SK-N-SH treated with all-trans-retinoic acid at 6 μM for 48 hours (cell line): ENCODE measurements around the gene GRK4.

Source experiments
- ATAC-seq: fragments of 200-7000 bp; cut with Tn5 transposase; 3 replicates; pipeline ENCODE4 v1.9.1; 2020; ENCODE audit warnings: mild to moderate bottlenecking, moderate library complexity
- ARNTL ChIP-seq: fragments of 450-650 bp; formaldehyde crosslinking; IDR thresholded peaks from 2 replicates; pipeline ENCODE4 v1.5.0; 2020; ENCODE audit warnings: low read depth, mild to moderate bottlenecking, moderate library complexity, borderline replicate concordance
- CREB5 ChIP-seq: fragments of 250-450 bp; sonication (Bioruptor Pico); IDR thresholded peaks from 2 replicates; pipeline ENCODE4 v1.5.1; 2020; ENCODE audit warnings: low read depth, mild to moderate bottlenecking, moderate library complexity
- CSDC2 ChIP-seq: fragments of 250-450 bp; sonication (Bioruptor Pico); IDR thresholded peaks from 2 replicates; pipeline ENCODE4 v1.5.0; 2020; ENCODE audit warnings: mild to moderate bottlenecking, moderate library complexity
- CSRNP3 ChIP-seq: fragments of 250-450 bp; sonication (Bioruptor Pico); IDR thresholded peaks from 2 replicates; pipeline ENCODE4 v1.5.1; 2021; ENCODE audit warnings: mild to moderate bottlenecking, moderate library complexity
- ESRRG ChIP-seq: fragments of 250-450 bp; sonication (Bioruptor Pico); IDR thresholded peaks from 2 replicates; pipeline ENCODE4 v1.6.1; 2021; ENCODE audit warnings: mild to moderate bottlenecking
- GLIS3 ChIP-seq: fragments of 250-450 bp; sonication (Bioruptor Pico); IDR thresholded peaks from 2 replicates; pipeline ENCODE4 v1.5.0; 2020; ENCODE audit warnings: mild to moderate bottlenecking, moderate library complexity
- OSR1 ChIP-seq: fragments of 250-450 bp; sonication (Bioruptor Pico); IDR thresholded peaks from 2 replicates; pipeline ENCODE4 v1.8.0; 2022; ENCODE audit warnings: moderate library complexity, mild to moderate bottlenecking, inconsistent platforms
- PATZ1 ChIP-seq: fragments of 250-450 bp; sonication (Bioruptor Pico); IDR thresholded peaks from 2 replicates; pipeline ENCODE4 v1.8.0; 2020; ENCODE audit warnings: mild to moderate bottlenecking, moderate library complexity, borderline replicate concordance
- POU6F1 ChIP-seq: fragments of 250-450 bp; sonication (Bioruptor Pico); IDR thresholded peaks from 2 replicates; pipeline ENCODE4 v1.8.0; 2021; ENCODE audit warnings: low read depth, mild to moderate bottlenecking, moderate library complexity, borderline replicate concordance
- PPARA ChIP-seq: fragments of 250-450 bp; sonication (Bioruptor Pico); IDR thresholded peaks from 2 replicates; pipeline ENCODE4 v1.5.0; 2020; ENCODE audit warnings: mild to moderate bottlenecking, borderline replicate concordance
- RARB ChIP-seq: fragments of 250-450 bp; sonication (Bioruptor Pico); IDR thresholded peaks from 2 replicates; pipeline ENCODE4 v1.8.0; 2021; ENCODE audit warnings: mild to moderate bottlenecking, moderate library complexity
- SNAI2 ChIP-seq: fragments of 250-450 bp; sonication (Bioruptor Pico); IDR thresholded peaks from 2 replicates; pipeline ENCODE4 v1.5.0; 2020; ENCODE audit warnings: mild to moderate bottlenecking, moderate library complexity
- TOX ChIP-seq: fragments of 250-450 bp; sonication (Bioruptor Pico); IDR thresholded peaks from 2 replicates; pipeline ENCODE4 v1.8.0; 2021; ENCODE audit warnings: mild to moderate bottlenecking, moderate library complexity, borderline replicate concordance
- TSHZ2 ChIP-seq: fragments of 250-450 bp; sonication (Bioruptor Pico); IDR thresholded peaks from 2 replicates; pipeline ENCODE4 v1.5.0; 2020; ENCODE audit warnings: mild to moderate bottlenecking, moderate library complexity
- ZC3H10 ChIP-seq: fragments of 250-450 bp; sonication (Bioruptor Pico); IDR thresholded peaks from 2 replicates; pipeline ENCODE4 v1.5.1; 2021; ENCODE audit warnings: mild to moderate bottlenecking, moderate library complexity
- ZFP30 ChIP-seq: fragments of 450-650 bp; formaldehyde crosslinking; IDR thresholded peaks from 2 replicates; pipeline ENCODE4 v1.5.0; 2022; ENCODE audit warnings: mild to moderate bottlenecking, moderate library complexity
- ZNF8 ChIP-seq: fragments of 450-650 bp; formaldehyde crosslinking; IDR thresholded peaks from 2 replicates; pipeline ENCODE4 v1.5.0; 2020; ENCODE audit warnings: mild to moderate bottlenecking, moderate library complexity

GRK4 gene

GRCh38 chr4:3083732-3084131, 120.4 kb downstream of the GRK4 start:
- ATAC-seq = no peak
- TF ChIP-seq TOX (CRISPR knock-in tag) (no peak), ZNF8 (CRISPR knock-in tag) (no peak), ARNTL (no peak), CSRNP3 (CRISPR knock-in tag) (no peak), GLIS3 (CRISPR knock-in tag) (no peak), CSDC2 (no peak), OSR1 (no peak), SNAI2 (CRISPR knock-in tag) (no peak), RARB (CRISPR knock-in tag) (no peak), PATZ1 (CRISPR knock-in tag) (no peak), POU6F1 (CRISPR knock-in tag) (no peak)

GRCh38 chr4:3085948-3086670, 122.7 kb downstream of the GRK4 start:
- no peak for TF ChIP-seq CSDC2
- TF ChIP-seq TSHZ2 (CRISPR knock-in tag) = no peak
- TF ChIP-seq ESRRG (CRISPR knock-in tag) = no peak
- no peak for TF ChIP-seq PPARA (CRISPR knock-in tag)
- no peak for TF ChIP-seq CREB5 (CRISPR knock-in tag)
- TF ChIP-seq ZFP30 (CRISPR knock-in tag) = no peak
- no peak for TF ChIP-seq GLIS3 (CRISPR knock-in tag)
- TF ChIP-seq ZNF8 (CRISPR knock-in tag) = no peak
- no peak for TF ChIP-seq TOX (CRISPR knock-in tag)
- no peak for TF ChIP-seq ARNTL
- TF ChIP-seq ZC3H10 (CRISPR knock-in tag) = no peak
- TF ChIP-seq POU6F1 (CRISPR knock-in tag) = no peak
- no peak for ATAC-seq

- no peak for TF ChIP-seq CREB5 (CRISPR knock-in tag)
- no peak for TF ChIP-seq SNAI2 (CRISPR knock-in tag)
- TF ChIP-seq, all 23 proteins: peak for 0
- ATAC-seq = no peak
Measured at GRCh38 chr4:3087115-3087797, 123.9 kb downstream of the GRK4 start.
